ENCODE measurements around the gene BCL2L1.

Gene BCL2L1

GRCh38 chr20:31701591-31701990, 21.1 kb downstream of the BCL2L1 start:
- Histone ChIP-seq H3K9me3 (ENCODE audit: control insufficient read depth in 1 of 2, low read length in 2 of 2) (no peaks in the 10 kb centered on the region), H3K4me3 (ENCODE audit: low read depth in 1 of 2, low read length in 2 of 2) (no peak overlapping the region), H3K4me1 (ENCODE audit: control insufficient read depth in 1 of 2, insufficient read depth in 2 of 2, low read length in 2 of 2) (peaks cover 52 to 67% of the 10 kb centered on the region in 2 donors), H3K27ac (ENCODE audit: low read depth, low read length) (no peak overlapping the region), H3K27me3 (ENCODE audit: control insufficient read depth in 1 of 2, insufficient read depth in 2 of 2, low read length in 2 of 2) (no peaks in the 10 kb centered on the region), H3K36me3 (ENCODE audit: control insufficient read depth in 1 of 2, insufficient read depth in 2 of 2, low read length in 2 of 2) (peaks cover 0 to 2% of the 10 kb centered on the region in 2 donors), H3K9ac (ENCODE audit: low read depth in 1 of 2, low read length in 2 of 2) (no peak overlapping the region)

- H3K9ac ChIP-seq (ENCODE audit: low read depth in 1 of 2, low read length in 2 of 2): no peak overlapping the region
- peaks cover 51 to 66% of the 10 kb centered on the region in 2 donors for H3K4me1 ChIP-seq (ENCODE audit: control insufficient read depth in 1 of 2, insufficient read depth in 2 of 2, low read length in 2 of 2)
- H3K9me3 ChIP-seq (ENCODE audit: control insufficient read depth in 1 of 2, low read length in 2 of 2): no peaks in the 10 kb centered on the region
- peaks cover 6% of the 10 kb centered on the region in 2 donors for H3K36me3 ChIP-seq (ENCODE audit: control insufficient read depth in 1 of 2, insufficient read depth in 2 of 2, low read length in 2 of 2)
- no peak overlapping the region for H3K4me3 ChIP-seq (ENCODE audit: low read depth in 1 of 2, low read length in 2 of 2)
- H3K27ac ChIP-seq (ENCODE audit: low read depth, low read length): no peak overlapping the region
- no peaks in the 10 kb centered on the region for H3K27me3 ChIP-seq (ENCODE audit: control insufficient read depth in 1 of 2, insufficient read depth in 2 of 2, low read length in 2 of 2)
Observed at GRCh38 chr20:31700747-31701146, 21.9 kb downstream of the BCL2L1 start.

GRCh38 chr20:31699801-31700728, 22.6 kb downstream of the BCL2L1 start:
- Histone ChIP-seq H3K4me3 (ENCODE audit: low read depth in 1 of 2, low read length in 2 of 2) (no peak overlapping the region), H3K27me3 (ENCODE audit: control insufficient read depth in 1 of 2, insufficient read depth in 2 of 2, low read length in 2 of 2) (no peaks in the 10 kb centered on the region), H3K36me3 (ENCODE audit: control insufficient read depth in 1 of 2, insufficient read depth in 2 of 2, low read length in 2 of 2) (peaks cover 6% of the 10 kb centered on the region in 2 donors), H3K9me3 (ENCODE audit: control insufficient read depth in 1 of 2, low read length in 2 of 2) (no peaks in the 10 kb centered on the region), H3K27ac (ENCODE audit: low read depth, low read length) (peak overlapping the region; percentile 82), H3K9ac (ENCODE audit: low read depth in 1 of 2, low read length in 2 of 2) (peak overlapping the region in 1 of 2 donors; percentile 0), H3K4me1 (ENCODE audit: control insufficient read depth in 1 of 2, insufficient read depth in 2 of 2, low read length in 2 of 2) (peaks cover 51 to 64% of the 10 kb centered on the region in 2 donors)

- Histone ChIP-seq H3K9ac (ENCODE audit: low read depth in 1 of 2, low read length in 2 of 2) (peak overlapping the region; percentile 0 to 4), H3K27me3 (ENCODE audit: control insufficient read depth in 1 of 2, insufficient read depth in 2 of 2, low read length in 2 of 2) (no peaks in the 10 kb centered on the region), H3K36me3 (ENCODE audit: control insufficient read depth in 1 of 2, insufficient read depth in 2 of 2, low read length in 2 of 2) (peaks cover 6 to 9% of the 10 kb centered on the region in 2 donors), H3K27ac (ENCODE audit: low read depth, low read length) (peak overlapping the region; percentile 82), H3K4me1 (ENCODE audit: control insufficient read depth in 1 of 2, insufficient read depth in 2 of 2, low read length in 2 of 2) (peaks cover 52 to 64% of the 10 kb centered on the region in 2 donors), H3K9me3 (ENCODE audit: control insufficient read depth in 1 of 2, low read length in 2 of 2) (no peaks in the 10 kb centered on the region), H3K4me3 (ENCODE audit: low read depth in 1 of 2, low read length in 2 of 2) (no peak overlapping the region)
Observed at GRCh38 chr20:31698803-31699718, 23.6 kb downstream of the BCL2L1 start.

GRCh38 chr20:31698243-31698802, 24.3 kb downstream of the BCL2L1 start:
- Histone ChIP-seq H3K4me3 (ENCODE audit: low read depth in 1 of 2, low read length in 2 of 2) (no peak overlapping the region), H3K9ac (ENCODE audit: low read depth in 1 of 2, low read length in 2 of 2) (peak overlapping the region in 1 of 2 donors; percentile 4), H3K27ac (ENCODE audit: low read depth, low read length) (peak overlapping the region; percentile 82), H3K9me3 (ENCODE audit: control insufficient read depth in 1 of 2, low read length in 2 of 2) (no peaks in the 10 kb centered on the region), H3K36me3 (ENCODE audit: control insufficient read depth in 1 of 2, insufficient read depth in 2 of 2, low read length in 2 of 2) (peaks cover 6 to 9% of the 10 kb centered on the region in 2 donors), H3K4me1 (ENCODE audit: control insufficient read depth in 1 of 2, insufficient read depth in 2 of 2, low read length in 2 of 2) (peaks cover 55 to 63% of the 10 kb centered on the region in 2 donors), H3K27me3 (ENCODE audit: control insufficient read depth in 1 of 2, insufficient read depth in 2 of 2, low read length in 2 of 2) (no peaks in the 10 kb centered on the region)

GRCh38 chr20:31695849-31696804, 26.5 kb downstream of the BCL2L1 start:
- no peaks in the 10 kb centered on the region for H3K9me3 ChIP-seq (ENCODE audit: control insufficient read depth in 1 of 2, low read length in 2 of 2)
- H3K4me1 ChIP-seq (ENCODE audit: control insufficient read depth in 1 of 2, insufficient read depth in 2 of 2, low read length in 2 of 2): peaks cover 55 to 63% of the 10 kb centered on the region in 2 donors
- no peak overlapping the region for H3K9ac ChIP-seq (ENCODE audit: low read depth in 1 of 2, low read length in 2 of 2)
- peak overlapping the region; percentile 71 for H3K27ac ChIP-seq (ENCODE audit: low read depth, low read length)
- no peaks in the 10 kb centered on the region for H3K27me3 ChIP-seq (ENCODE audit: control insufficient read depth in 1 of 2, insufficient read depth in 2 of 2, low read length in 2 of 2)
- H3K36me3 ChIP-seq (ENCODE audit: control insufficient read depth in 1 of 2, insufficient read depth in 2 of 2, low read length in 2 of 2): peaks cover 6 to 14% of the 10 kb centered on the region in 2 donors
- H3K4me3 ChIP-seq (ENCODE audit: low read depth in 1 of 2, low read length in 2 of 2): no peak overlapping the region

GRCh38 chr20:31694842-31695593, 27.6 kb downstream of the BCL2L1 start:
- Histone ChIP-seq H3K36me3 (ENCODE audit: control insufficient read depth in 1 of 2, insufficient read depth in 2 of 2, low read length in 2 of 2) (peaks cover 6 to 14% of the 10 kb centered on the region in 2 donors), H3K4me1 (ENCODE audit: control insufficient read depth in 1 of 2, insufficient read depth in 2 of 2, low read length in 2 of 2) (peaks cover 48 to 54% of the 10 kb centered on the region in 2 donors), H3K27ac (ENCODE audit: low read depth, low read length) (no peak overlapping the region)

GRCh38 chr20:31693987-31694661, 28.5 kb downstream of the BCL2L1 start:
- peaks cover 39 to 45% of the 10 kb centered on the region in 2 donors for H3K4me1 ChIP-seq (ENCODE audit: control insufficient read depth in 1 of 2, insufficient read depth in 2 of 2, low read length in 2 of 2)
- H3K9me3 ChIP-seq (ENCODE audit: control insufficient read depth in 1 of 2, low read length in 2 of 2): no peaks in the 10 kb centered on the region
- peak overlapping the region in 1 of 2 donors; percentile 30 for H3K9ac ChIP-seq (ENCODE audit: low read depth in 1 of 2, low read length in 2 of 2)
- no peak overlapping the region for H3K27ac ChIP-seq (ENCODE audit: low read depth, low read length)
- no peak overlapping the region for H3K4me3 ChIP-seq (ENCODE audit: low read depth in 1 of 2, low read length in 2 of 2)
- H3K36me3 ChIP-seq (ENCODE audit: control insufficient read depth in 1 of 2, insufficient read depth in 2 of 2, low read length in 2 of 2): peaks cover 6 to 14% of the 10 kb centered on the region in 2 donors
- H3K27me3 ChIP-seq (ENCODE audit: control insufficient read depth in 1 of 2, insufficient read depth in 2 of 2, low read length in 2 of 2): no peaks in the 10 kb centered on the region

More at GRCh38 chr20:31694842-31695593, 27.6 kb downstream of the BCL2L1 start:
- Histone ChIP-seq H3K27me3 (ENCODE audit: control insufficient read depth in 1 of 2, insufficient read depth in 2 of 2, low read length in 2 of 2) (no peaks in the 10 kb centered on the region), H3K4me3 (ENCODE audit: low read depth in 1 of 2, low read length in 2 of 2) (no peak overlapping the region), H3K9ac (ENCODE audit: low read depth in 1 of 2, low read length in 2 of 2) (no peak overlapping the region), H3K9me3 (ENCODE audit: control insufficient read depth in 1 of 2, low read length in 2 of 2) (no peaks in the 10 kb centered on the region)

Measured in duodenal mucosa (tissue), 2 donors.